Measurements from ENCODE around the gene CEACAM18.

The CEACAM18 gene

GRCh38 chr19:51539821-51540366 is 61.6 kb downstream of the CEACAM18 start:
- no peak for DNase-seq

All from activated CD4-positive, alpha-beta T cell treated with anti-CD3 and anti-CD28 coated beads, Interleukin-2, amount 50 U/mL, for 4 hours (primary cell).